ENCODE measurements around the gene ATP6V0E2.
"Not testable (repeated sequence)": the region's sequence is repeated elsewhere in the genome, so short reads cannot be mapped to it uniquely, and the experiment has no call there.

ATP6V0E2 gene

DNA sequence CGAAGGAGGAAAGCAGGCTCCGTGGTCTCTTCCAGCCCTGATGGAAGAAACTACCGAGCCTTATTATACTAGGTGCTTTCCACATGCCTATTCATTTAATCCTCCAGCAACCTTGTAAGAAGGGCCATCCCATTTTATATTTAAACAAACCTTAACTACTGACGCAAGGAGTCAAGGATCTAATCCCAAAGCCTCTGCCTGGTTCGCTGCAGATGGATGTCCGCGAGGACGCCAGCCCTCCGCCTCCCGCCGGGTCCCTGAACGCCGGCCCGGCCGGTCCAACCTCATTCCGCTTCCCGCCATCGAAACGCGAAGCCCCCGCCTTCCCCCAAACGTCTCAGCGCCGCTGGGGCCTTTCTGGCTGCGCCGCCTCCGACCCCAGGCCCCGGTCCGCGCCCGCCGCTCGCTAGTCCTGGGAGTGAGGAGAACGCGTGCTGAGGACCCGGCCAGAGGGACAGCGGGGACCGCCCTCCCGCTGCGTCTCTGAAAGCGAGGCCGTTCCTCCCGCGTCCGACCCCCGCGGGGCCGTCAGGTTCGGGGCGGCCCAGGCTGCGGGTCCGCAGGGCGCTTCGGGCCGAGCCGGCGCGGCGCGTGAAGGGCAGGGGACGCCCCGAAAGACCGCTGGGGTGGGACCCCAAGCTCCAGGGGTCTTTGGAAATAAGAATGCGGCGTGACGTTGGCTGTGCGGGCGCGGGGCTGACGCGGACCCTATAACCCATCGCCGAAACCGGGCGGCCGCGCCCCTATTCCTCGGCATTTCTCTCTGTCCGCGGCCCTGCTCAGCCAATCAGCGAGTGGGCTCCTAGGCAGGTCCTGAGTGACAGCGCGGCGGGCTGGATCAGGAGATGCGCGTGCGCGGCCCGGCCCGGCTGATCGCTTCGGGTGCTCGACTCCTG, at the start of gene ATP6V0E2:
Gene ATP6V0E2, plus strand, starts transcription at position 896 of the 896 bp plus-strand sequence. CDS start 97 bp downstream, outside the sequence.
- peak; percentile 94 for DNase-seq

DNA sequence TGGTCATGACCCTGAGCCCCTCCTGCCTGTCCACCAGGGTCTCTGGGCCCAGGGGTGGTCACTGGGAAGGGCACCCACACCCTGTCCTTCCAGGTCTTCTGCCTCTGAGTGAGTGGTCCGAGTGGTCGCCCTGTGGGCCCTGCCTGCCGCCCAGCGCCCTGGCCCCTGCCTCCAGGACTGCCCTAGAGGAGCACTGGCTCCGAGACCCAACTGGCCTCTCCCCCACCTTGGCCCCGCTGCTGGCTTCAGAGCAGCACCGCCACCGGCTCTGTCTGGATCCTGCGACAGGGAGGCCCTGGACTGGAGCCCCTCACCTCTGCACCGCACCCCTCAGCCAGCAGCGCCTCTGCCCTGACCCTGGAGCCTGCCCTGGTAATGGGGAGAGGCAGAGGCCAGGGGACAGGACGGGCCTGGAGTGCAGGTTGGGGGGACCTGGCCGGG, 49.4 kb upstream of the ATP6V0E2 start:
- DNase-seq, result no peak

DNA sequence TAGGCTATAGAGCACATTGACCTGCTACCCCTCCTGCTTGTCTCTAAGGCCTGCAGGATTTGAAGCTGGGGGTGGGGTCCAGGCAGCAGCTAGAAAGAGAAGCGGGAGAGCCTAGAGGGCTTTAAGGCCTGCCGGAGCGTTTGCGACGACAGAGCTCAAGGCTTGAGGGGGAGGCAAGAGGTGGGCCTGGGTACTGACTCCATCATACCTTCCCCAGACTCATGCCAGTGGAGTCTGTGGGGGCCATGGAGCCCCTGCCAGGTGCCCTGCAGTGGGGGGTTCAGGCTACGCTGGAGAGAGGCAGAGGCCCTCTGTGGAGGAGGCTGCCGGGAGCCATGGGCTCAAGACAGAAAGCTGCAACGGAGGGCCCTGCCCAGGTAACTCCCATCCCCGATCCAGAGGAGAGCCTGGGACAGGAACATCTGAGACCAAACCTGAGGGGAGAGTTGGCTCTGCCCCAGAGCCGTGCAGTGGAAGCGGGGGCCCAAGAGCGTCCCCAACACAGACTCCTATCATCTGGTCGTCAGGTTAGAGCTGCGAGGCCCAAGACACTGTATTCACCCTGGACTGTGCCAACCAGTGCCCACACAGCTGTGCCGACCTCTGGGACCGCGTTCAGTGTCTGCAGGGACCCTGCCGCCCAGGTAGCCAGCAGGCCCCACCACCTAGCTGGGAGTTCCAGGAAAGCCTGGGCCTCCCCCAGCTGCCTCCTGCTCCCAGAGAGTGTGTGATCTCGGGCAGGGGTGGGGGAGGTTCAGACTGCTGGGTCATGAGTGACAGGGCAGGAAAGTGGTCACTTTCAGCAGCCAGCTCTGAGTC, 48.8 kb upstream of the ATP6V0E2 start:
- no peak for DNase-seq

DNA sequence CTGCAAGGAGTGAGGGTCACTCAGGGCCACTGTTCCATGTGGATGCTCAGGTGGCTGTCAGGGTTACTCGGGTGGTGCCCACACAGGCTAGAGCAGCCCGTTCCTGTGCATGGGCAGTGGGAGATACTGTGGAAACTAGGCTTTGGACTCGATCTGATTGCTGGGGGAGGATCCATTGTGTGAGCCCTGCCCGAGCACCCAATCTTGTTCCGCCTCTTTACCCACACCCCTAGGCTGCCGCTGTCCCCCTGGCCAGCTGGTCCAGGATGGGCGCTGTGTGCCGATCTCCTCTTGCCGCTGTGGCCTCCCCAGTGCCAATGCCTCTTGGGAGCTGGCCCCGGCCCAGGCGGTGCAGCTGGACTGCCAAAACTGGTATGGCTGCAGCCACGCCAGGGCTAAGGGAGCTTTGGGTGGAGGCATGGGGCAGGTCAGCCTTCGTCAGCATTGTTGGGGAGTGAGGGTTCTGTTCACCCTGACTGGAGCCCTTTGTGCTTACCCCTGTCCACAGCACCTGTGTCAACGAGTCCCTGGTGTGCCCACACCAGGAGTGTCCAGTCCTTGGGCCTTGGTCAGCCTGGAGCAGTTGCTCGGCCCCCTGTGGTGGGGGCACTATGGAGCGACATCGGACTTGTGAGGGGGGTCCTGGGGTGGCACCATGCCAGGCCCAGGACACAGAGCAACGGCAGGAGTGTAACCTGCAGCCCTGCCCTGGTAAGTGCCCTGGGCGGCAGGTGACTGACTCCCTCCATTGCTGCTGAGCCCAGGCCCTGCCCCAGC, 48.0 kb upstream of the ATP6V0E2 start:
- no peak for DNase-seq

DNA sequence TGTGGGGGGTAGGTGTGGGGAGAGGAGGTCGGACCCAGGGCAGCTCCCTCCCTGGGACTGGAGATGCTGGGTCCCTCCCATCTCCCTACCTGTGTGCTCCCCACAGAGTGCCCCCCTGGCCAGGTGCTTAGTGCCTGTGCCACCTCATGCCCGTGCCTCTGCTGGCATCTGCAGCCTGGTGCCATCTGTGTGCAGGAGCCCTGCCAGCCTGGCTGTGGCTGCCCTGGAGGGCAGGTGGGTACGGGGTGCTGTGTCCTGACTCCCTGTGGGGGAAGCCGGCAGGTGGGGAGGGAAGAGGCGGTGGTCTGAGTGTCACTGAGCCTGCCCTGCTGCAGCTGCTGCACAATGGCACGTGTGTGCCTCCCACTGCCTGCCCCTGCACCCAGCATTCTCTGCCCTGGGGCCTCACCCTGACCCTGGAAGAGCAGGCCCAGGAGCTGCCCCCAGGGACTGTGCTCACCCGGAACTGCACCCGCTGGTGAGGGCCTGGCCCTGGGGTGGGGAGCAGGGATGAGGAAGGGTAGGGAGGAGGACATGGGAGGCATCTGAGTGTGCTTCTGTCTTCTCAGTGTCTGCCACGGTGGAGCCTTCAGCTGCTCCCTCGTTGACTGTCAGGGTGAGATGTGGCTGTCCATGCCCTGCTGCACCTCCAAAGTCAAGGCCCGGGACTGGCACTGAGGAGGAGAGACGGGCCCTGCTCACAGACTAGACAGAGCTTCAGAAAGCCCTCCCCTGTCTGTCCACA, 47.3 kb upstream of the ATP6V0E2 start:
- no peak for DNase-seq

DNA sequence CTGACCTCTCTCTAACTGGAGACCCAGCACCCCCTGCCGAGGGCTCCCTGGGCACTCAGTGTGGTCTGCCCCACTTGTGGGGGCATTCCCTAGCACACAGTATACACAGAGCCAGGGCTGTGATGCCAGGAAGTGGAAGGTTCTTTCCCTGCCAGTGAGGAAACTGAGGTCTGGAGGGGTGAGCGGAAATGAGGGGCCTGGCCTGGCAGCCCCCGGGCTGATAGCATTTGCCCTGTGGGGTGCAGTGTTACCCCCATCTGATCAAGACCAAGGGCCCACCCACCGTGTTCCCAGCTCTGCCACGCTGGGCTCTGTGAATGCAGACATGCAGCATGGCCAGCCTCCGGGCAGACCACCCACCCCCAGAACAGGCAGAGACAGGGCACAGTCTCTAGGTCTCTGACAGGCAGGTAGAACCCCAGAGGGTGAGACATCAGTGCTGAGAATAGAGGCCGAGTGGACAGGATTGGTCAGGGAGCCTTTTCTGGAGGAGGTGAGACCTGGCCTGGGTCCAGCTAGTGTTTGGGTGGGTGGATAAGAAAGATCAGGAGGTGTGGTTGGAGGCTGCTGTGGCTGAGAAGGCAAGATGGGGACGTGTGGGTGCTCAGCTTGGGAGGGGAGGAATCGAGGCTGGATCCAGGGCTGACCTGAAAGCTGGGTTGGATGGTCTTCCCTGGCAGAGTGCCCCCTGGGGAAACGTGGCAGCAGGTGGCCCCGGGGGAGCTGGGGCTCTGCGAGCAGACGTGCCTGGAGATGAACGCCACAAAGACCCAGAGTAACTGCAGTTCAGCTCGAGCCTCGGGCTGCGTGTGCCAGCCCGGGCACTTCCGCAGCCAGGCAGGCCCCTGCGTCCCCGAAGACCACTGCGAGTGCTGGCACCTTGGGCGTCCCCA, 46.4 kb upstream of the ATP6V0E2 start:
- DNase-seq, result no peak

DNA sequence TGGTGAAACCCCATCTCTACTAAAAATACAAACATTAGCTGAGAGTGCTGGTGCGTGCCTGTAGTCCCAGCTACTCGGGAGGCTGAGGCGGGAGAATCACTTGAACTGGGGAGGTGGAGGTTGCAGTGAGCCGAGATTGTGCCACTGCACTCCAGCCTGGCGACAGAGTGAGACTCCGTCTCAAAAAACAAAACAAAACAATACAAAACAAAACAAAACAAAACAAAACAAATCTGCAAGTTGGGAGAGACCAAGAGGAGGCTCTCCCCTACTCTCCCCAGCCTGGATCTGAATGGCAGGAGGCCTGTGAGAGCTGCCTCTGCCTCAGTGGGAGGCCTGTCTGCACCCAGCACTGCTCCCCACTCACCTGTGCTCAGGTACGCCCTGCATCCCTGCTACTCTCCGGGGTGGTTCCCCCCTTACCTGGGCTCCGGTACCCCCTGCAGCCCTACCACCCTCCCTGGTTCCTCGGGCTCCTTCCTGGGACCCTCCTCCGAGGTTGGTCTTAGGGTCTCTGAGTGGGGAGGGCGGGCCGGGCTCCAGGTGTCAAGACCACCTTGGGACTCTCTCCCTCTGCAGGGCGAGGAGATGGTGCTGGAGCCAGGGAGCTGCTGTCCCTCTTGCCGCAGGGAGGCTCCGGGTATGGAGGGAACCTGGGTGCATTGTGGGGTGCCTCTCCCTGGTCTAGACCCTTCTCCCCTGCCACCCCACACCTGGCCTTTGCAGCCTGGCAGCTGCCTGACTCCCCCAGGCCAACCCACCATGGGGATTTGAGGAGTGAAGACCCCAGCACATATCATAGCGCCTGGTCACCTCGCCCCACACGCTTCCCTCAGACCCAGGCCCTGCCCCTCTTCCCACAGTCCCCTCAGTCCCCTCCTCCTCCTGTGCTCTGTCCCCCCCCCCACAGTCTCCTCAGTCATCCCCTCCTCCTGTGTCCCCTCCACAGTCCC, 45.1 kb upstream of the ATP6V0E2 start:
- no peak for DNase-seq

DNA sequence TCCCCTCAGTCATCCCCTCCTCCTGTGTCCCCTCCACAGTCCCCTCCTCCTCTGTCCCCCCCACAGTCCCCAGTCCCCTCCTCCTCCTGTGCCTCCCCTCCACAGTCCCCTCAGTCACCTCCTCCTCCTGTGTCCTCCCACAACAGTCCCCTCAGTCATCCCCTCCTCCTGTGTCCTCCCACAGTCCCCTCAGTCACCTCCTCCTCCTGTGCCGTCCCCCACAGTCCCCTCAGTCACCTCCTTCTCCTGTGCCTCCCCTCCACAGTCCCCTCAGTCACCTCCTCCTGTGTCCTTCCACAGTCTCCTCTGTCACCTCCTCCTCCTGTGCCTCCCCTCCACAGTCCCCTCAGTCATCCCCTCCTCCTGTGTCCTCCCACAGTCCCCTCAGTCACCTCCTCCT, 43.2 kb upstream of the ATP6V0E2 start:
- not testable (repeated sequence) for DNase-seq

DNA sequence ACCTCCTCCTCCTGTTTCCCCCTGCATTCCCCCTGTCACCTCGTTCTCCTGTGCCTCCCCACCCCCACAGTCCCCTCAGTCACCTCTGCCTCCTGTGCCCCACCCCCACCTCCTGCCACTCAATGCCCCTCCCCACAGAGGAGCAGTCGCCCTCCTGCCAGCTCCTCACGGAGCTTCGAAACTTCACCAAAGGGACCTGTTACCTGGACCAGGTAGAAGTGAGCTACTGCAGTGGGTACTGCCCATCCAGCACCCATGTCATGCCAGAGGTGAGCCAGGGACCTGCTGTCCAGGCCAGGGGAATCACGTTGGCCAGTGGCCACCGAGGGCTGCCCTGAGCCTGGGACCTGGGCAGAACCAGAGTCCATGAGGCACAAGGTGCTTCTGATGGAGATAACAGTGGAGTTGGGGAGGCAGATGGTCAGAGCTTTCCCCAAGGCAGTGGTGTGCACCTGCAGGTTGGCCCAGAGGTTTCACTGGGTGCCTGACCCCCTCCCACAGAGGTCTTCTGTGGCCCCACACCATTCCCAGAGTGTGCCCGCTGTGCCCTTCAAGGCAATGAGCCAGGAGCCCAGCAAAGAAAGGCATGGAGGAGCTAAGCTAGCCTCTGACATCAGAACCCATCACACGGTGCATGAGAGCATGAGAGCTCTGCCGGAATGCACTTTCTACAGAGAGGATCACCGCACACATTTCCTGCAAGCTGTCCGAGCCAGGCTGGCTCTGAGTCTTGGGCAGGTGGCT, 42.6 kb upstream of the ATP6V0E2 start:
- DNase-seq, result no peak

DNA sequence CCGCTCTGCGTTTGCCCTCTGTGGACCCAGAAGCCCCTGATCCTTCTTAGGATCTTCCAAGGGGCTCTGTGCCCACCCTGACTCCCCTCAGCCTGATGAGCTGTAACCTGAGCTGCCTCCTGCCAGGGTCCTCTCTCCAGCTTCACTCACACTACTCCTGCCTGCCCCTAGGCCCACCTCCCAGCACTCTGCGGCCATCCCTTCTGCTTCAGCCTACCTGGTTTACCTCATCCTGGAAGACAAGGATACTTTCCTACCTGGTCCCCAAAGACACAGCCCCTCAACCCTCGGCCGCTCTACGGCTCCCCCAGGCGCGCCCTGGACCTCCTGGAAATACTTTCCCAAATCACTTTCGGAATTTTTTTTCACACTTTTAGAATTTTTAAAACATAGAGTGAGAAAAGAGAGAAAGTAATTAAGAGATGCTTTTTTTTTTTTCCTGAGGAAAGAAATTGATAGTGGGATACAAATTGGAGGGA, 42.0 kb upstream of the ATP6V0E2 start:
- no peak for DNase-seq

DNA sequence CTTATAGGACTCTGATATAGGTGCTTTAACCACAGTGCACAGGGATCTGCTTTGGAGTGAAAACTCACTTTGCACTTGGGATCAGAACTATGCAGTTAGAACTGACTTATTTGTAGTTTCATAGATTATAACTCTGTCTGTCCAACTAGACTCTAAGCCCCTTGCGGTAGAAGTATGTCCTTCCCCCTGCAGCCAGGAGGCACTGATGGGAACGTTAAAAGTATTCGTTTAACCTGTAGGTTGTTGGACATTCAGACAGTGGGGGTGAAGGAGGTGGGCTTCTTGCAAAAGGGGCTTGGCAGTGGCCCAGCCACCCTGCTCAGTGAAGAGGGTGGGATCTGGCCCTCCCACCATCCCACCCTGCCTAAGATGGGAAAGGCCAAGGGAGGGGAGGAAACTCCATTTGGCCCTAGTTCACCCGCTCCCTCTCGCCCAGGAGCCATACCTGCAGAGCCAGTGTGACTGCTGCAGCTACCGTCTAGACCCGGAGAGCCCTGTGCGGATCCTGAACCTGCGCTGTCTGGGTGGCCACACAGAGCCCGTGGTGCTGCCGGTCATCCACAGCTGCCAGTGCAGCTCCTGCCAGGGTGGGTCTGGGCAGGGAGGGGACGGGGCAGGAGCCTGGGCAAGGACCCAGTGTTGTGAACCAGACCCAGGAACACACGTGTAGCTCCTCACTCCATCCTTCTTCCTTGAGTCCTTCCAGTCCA, 41.3 kb upstream of the ATP6V0E2 start:
- no peak for DNase-seq

DNA sequence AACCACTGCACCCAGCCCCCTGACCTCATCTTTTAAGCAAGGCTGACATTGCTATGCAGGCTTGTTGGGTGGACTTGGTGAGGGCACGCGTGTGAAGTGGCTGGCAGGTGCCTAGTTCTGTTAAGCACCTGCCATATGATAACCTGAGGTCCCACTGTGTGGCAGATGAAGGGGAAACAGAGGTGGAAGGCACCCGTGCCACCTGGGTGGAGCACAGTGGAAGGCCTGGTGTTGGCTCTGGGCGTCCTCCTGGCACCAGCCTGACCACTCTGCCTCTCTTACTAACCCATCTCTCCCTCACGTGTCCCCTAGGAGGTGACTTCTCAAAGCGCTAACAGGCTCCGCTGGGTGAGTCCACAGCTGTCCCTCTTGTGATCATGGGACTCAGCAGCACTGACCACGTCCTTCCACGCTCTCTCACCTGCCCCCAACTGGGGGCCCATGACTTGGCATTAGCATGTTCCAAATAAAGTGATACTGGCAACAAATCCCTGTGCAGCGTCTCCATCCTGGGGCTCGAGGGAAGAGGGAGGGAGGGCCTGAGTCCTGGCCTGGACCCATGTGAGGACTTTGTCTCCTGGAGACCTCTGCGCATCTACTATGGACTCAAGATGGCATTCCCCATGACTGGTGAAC, 40.2 kb upstream of the ATP6V0E2 start:
- DNase-seq, result no peak

DNA sequence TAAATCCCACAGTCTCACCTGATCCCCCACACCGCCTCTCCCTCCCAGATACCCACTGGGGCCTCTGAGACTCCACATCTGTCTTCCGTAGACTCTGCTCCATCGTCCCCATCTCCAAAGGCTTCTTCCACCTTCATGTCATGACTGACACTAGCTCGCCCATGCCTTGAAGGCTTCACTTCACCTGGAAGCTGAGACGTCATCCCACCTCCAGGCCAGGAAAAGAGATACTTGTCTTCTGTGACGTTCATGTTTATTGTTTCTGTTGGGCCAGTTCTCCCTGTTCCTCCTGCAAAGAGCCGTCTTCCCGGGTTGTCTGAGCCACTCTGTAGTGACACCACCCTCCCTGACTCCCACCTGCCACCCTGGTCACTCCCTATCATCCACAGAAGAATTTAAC, 39.2 kb upstream of the ATP6V0E2 start:
- DNase-seq, result no peak

DNA sequence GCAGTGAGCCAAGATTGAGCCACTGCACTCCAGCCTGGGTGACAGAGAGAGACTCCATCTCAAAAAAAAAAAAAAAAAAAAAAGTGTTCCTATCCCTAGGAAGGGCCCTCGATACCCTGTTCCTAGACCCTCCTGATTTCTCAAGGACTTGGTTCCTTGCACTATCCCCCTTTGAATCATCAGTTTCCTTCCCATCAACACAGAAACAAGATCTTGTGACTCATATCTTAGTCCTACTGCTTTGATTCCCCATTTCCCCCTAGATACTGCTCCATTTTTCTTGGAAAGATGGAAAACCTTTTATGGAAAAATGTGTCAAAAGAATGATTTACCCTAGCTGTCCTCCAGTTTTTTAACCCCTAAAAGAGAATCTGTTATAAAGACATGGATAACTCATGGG, 37.3 kb upstream of the ATP6V0E2 start:
- DNase-seq, result no peak

DNA sequence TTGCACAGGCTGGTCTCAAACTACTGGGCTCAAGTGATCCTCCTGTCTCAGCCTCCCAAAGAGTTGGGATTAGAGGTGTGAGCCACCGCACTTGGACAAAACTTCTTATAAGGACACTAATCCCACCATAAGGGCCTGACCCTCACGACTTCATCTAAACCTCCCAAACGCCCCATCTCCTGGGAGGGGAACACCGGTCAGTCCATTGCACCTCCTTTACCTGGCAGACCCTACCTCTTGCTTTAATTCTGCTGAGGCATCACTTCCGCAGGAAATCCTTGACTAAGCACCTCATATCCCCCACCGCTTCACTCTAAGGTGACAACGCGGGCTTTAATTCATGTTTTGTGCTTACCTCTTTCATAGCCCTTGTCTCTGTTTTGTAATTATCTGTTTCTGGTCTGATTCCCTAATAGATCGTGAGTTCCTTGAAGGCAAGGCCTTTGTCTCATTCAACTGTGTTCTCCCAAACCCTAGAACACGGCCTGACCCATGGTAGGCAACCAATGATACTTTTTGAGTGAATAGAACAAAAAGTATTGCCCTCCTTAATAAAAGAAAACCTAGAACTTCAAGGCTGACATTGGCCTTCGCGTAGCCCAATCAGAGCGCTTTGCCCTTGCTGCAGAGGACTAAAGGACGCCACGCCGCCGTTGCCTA, 36.1 kb upstream of the ATP6V0E2 start:
- DNase-seq, result no peak

DNA sequence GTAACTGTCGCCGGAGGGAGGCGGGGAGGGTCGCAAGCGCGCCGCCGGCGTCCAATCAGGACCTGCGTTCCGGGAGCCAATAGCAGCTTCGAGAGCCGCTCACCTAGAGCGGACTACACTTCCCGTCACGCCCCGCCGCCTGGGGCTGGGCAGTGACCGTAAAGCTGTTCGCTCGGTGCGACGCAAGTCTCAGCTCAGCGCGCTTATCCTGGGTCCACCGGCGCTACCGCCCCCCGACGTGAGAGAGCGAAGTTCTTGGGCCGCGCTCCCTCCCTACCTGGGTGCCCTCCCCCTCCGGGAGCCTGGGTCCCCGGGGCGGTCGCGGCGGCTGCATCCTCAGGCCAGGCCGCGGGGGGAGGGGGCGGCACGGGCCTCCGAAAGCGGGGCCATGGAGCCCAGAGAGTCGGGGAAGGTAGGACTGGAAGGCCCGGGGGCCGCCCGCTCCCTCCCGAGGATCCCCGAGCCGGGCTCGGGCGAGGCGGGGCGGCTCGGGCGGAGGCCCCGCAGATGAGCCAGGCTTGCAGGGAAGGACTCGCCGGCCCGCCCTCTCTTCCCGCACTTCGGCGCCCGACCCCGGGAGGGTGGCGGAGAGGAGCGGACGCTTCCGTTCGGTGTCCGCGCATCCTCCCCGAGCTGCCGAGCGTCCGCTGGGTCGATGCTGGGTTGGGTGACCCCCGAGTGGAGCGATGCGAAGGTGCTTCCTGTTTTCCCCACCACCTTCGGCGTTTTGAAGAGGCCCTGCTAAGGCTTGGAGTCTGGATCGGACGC, 35.4 kb upstream of the ATP6V0E2 start, which contains the start of gene ZNF862:
Gene ZNF862, plus strand, starts transcription at position 152 of the 768 bp plus-strand sequence. Its CDS starts 237 bp downstream, at position 389.
- peak; percentile 96 for DNase-seq

Data from stimulated activated CD4-positive, alpha-beta T cell treated with anti-CD3 and anti-CD28 coated beads, Interleukin-4, amount 100 ng/mL, for 24 hours (primary cell).